ENCODE measurements around the gene P2RX7. TPM values are rescaled to one million over a fixed set of nuclear protein-coding genes. Genes with fewer than 3 reads are reported as not detected.

P2RX7 gene
- total RNA-seq, 5 donors from 2014 or later (not counting 1 experiment from before 2014, with no cell fraction given): 4.6 to 11.0 (median 6.9) TPM

- H3K36me3 Mint-ChIP-seq: peaks cover 22% of the 10 kb centered on the region
- H3K4me1 Mint-ChIP-seq: peaks cover 35 to 36% (median 36%) of the 10 kb centered on the region in 3 donors
- ChIA-PET CTCF (interaction anchor here in 1 of 2 donors (0.6 kb wide), 1 partner anchor 1379 kb away, joined by 4 read pairs; no protein-coding TSS in a partner anchor), POLR2A (interaction anchor here (0.6 kb wide), 3 partner anchors 12 to 928 kb away, joined by 4 to 6 read pairs (median 5); no protein-coding TSS in a partner anchor)
- ATAC-seq (replicated peaks in 1 of 4) (no peak), DNase-seq (no peak)
- Histone ChIP-seq H3K9me3 (no peaks in the 10 kb centered on the region), H3K36me3 (ENCODE audit: control insufficient read depth in 2 of 2, extremely low read depth in 1 of 2, insufficient read depth in 1 of 2, low read length in 1 of 2) (peaks cover 9 to 32% of the 10 kb centered on the region in 2 donors), H3K27ac (ENCODE audit: low read length) (no peak overlapping the region), H3K27me3 (replicated peaks in 1 of 2; ENCODE audit: control insufficient read depth in 2 of 2, extremely low read depth in 1 of 2, insufficient read depth in 2 of 2, low read length in 1 of 2) (no peaks in the 10 kb centered on the region), H3K4me3 (ENCODE audit: control insufficient read depth in 1 of 2, extremely low read depth in 1 of 2, low read length in 1 of 2) (no peak overlapping the region), H3K4me1 (ENCODE audit: control insufficient read depth in 1 of 2, extremely low read depth in 1 of 2, insufficient read depth in 2 of 2, low read length in 2 of 2) (peaks cover 0 to 21% of the 10 kb centered on the region in 2 experiments)
- no peak overlapping the region for H3K4me3 Mint-ChIP-seq
- H3K27ac Mint-ChIP-seq: peak overlapping the region; percentile 16 to 74
- no peaks in the 10 kb centered on the region for H3K27me3 Mint-ChIP-seq
- H3K9me3 Mint-ChIP-seq: no peaks in the 10 kb centered on the region
- WGBS (ENCODE audit: insufficient coverage): 100% methylated on average over 2 of the region's 4 CpGs
Measured at GRCh38 chr12:121216102-121216501, 83.4 kb downstream of the P2RX7 start.

GRCh38 chr12:121217063-121217462 is 84.4 kb downstream of the P2RX7 start:
- peaks cover 22% of the 10 kb centered on the region for H3K36me3 Mint-ChIP-seq
- DNase-seq (no peak), ATAC-seq (replicated peaks in 1 of 4) (no peak)
- 96% methylated on average over 8 of the region's 8 CpGs for WGBS (ENCODE audit: insufficient coverage)
- ChIA-PET POLR2A (interaction anchor here (0.6 to 0.7 kb wide), 2 partner anchors 106 to 527 kb away, joined by 3 to 4 read pairs; no protein-coding TSS in a partner anchor), CTCF (no interaction called here)
- H3K27me3 ChIP-seq (replicated peaks in 1 of 2; ENCODE audit: control insufficient read depth in 2 of 2, extremely low read depth in 1 of 2, insufficient read depth in 2 of 2, low read length in 1 of 2): no peaks in the 10 kb centered on the region
- H3K27ac ChIP-seq (ENCODE audit: low read length): no peak overlapping the region
- H3K4me3 Mint-ChIP-seq: no peak overlapping the region
- H3K9me3 Mint-ChIP-seq: no peaks in the 10 kb centered on the region
- peak overlapping the region in 1 of 2 donors; percentile 48 for H3K27ac Mint-ChIP-seq
- H3K4me3 ChIP-seq (ENCODE audit: control insufficient read depth in 1 of 2, extremely low read depth in 1 of 2, low read length in 1 of 2): no peak overlapping the region
- no peaks in the 10 kb centered on the region for H3K27me3 Mint-ChIP-seq
- H3K4me1 Mint-ChIP-seq: peaks cover 32 to 35% (median 33%) of the 10 kb centered on the region in 3 donors
- peaks cover 0 to 17% of the 10 kb centered on the region in 2 experiments for H3K4me1 ChIP-seq (ENCODE audit: control insufficient read depth in 1 of 2, extremely low read depth in 1 of 2, insufficient read depth in 2 of 2, low read length in 2 of 2)
- peaks cover 9 to 32% of the 10 kb centered on the region in 2 donors for H3K36me3 ChIP-seq (ENCODE audit: control insufficient read depth in 2 of 2, extremely low read depth in 1 of 2, insufficient read depth in 1 of 2, low read length in 1 of 2)
- no peaks in the 10 kb centered on the region for H3K9me3 ChIP-seq

- H3K36me3 ChIP-seq (ENCODE audit: control insufficient read depth in 2 of 2, extremely low read depth in 1 of 2, insufficient read depth in 1 of 2, low read length in 1 of 2): peaks cover 9 to 31% of the 10 kb centered on the region in 2 donors
- H3K4me3 Mint-ChIP-seq: no peak overlapping the region
- H3K27me3 Mint-ChIP-seq: no peaks in the 10 kb centered on the region
- peaks cover 34 to 36% (median 35%) of the 10 kb centered on the region in 3 donors for H3K4me1 Mint-ChIP-seq
- peaks cover 24% of the 10 kb centered on the region for H3K36me3 Mint-ChIP-seq
- DNase-seq: no peak
- H3K9me3 Mint-ChIP-seq: no peaks in the 10 kb centered on the region
- no peak overlapping the region for H3K27ac ChIP-seq (ENCODE audit: low read length)
- no peak overlapping the region for H3K4me3 ChIP-seq (ENCODE audit: control insufficient read depth in 1 of 2, extremely low read depth in 1 of 2, low read length in 1 of 2)
- WGBS (ENCODE audit: insufficient coverage): 100% methylated on average over 2 of the region's 5 CpGs
- no peaks in the 10 kb centered on the region for H3K27me3 ChIP-seq (replicated peaks in 1 of 2; ENCODE audit: control insufficient read depth in 2 of 2, extremely low read depth in 1 of 2, insufficient read depth in 2 of 2, low read length in 1 of 2)
- CTCF ChIA-PET: interaction anchor here in 1 of 2 donors (0.7 kb wide), 1 partner anchor 638 kb away, joined by 3 read pairs; no protein-coding TSS in a partner anchor
- H3K9me3 ChIP-seq: no peaks in the 10 kb centered on the region
- peak overlapping the region; percentile 16 to 39 for H3K27ac Mint-ChIP-seq
- POLR2A ChIA-PET: interaction anchor here in 1 of 2 donors (0.6 kb wide), 1 partner anchor 106 kb away, joined by 4 read pairs; no protein-coding TSS in a partner anchor
- ATAC-seq (replicated peaks in 1 of 4): no peak
- H3K4me1 ChIP-seq (ENCODE audit: control insufficient read depth in 1 of 2, extremely low read depth in 1 of 2, insufficient read depth in 2 of 2, low read length in 2 of 2): peaks cover under 1 to 19% of the 10 kb centered on the region in 2 experiments
Measured at GRCh38 chr12:121217761-121218160, 85.1 kb downstream of the P2RX7 start.

GRCh38 chr12:121218588-121219352 is 86.1 kb downstream of the P2RX7 start:
- CTCF ChIA-PET: no interaction called here
- WGBS (ENCODE audit: insufficient coverage): 96% methylated on average over 7 of the region's 18 CpGs
- Histone ChIP-seq H3K27me3 (replicated peaks in 1 of 2; ENCODE audit: control insufficient read depth in 2 of 2, extremely low read depth in 1 of 2, insufficient read depth in 2 of 2, low read length in 1 of 2) (no peaks in the 10 kb centered on the region), H3K36me3 (ENCODE audit: control insufficient read depth in 2 of 2, extremely low read depth in 1 of 2, insufficient read depth in 1 of 2, low read length in 1 of 2) (peaks cover 9 to 28% of the 10 kb centered on the region in 2 donors), H3K4me3 (ENCODE audit: control insufficient read depth in 1 of 2, extremely low read depth in 1 of 2, low read length in 1 of 2) (no peak overlapping the region), H3K9me3 (no peaks in the 10 kb centered on the region), H3K4me1 (ENCODE audit: control insufficient read depth in 1 of 2, extremely low read depth in 1 of 2, insufficient read depth in 2 of 2, low read length in 2 of 2) (peaks cover 8 to 26% of the 10 kb centered on the region in 2 experiments), H3K27ac (ENCODE audit: low read length) (no peak overlapping the region)
- POLR2A ChIA-PET: interaction anchor here in 1 of 2 donors (0.6 kb wide), 1 partner anchor 70 kb away, joined by 7 read pairs; no protein-coding TSS in a partner anchor
- ATAC-seq (replicated peaks in 1 of 4) (no peak), DNase-seq (no peak)
- Mint-ChIP-seq H3K4me1 (peaks cover 37 to 42% (median 37%) of the 10 kb centered on the region in 3 donors), H3K4me3 (no peak overlapping the region), H3K27me3 (no peaks in the 10 kb centered on the region), H3K27ac (peak overlapping the region; percentile 18 to 65), H3K9me3 (no peaks in the 10 kb centered on the region), H3K36me3 (peaks cover 26% of the 10 kb centered on the region)

GRCh38 chr12:121219353-121219986 is 86.8 kb downstream of the P2RX7 start:
- no peaks in the 10 kb centered on the region for H3K9me3 ChIP-seq
- H3K4me3 ChIP-seq (ENCODE audit: control insufficient read depth in 1 of 2, extremely low read depth in 1 of 2, low read length in 1 of 2): no peak overlapping the region
- ATAC-seq (replicated peaks in 1 of 4) (no peak), DNase-seq (no peak)
- H3K36me3 Mint-ChIP-seq: peaks cover 26% of the 10 kb centered on the region
- H3K27ac ChIP-seq (ENCODE audit: low read length): no peak overlapping the region
- no peaks in the 10 kb centered on the region for H3K27me3 ChIP-seq (replicated peaks in 1 of 2; ENCODE audit: control insufficient read depth in 2 of 2, extremely low read depth in 1 of 2, insufficient read depth in 2 of 2, low read length in 1 of 2)
- H3K4me1 Mint-ChIP-seq: peaks cover 36 to 45% (median 38%) of the 10 kb centered on the region in 3 donors
- peaks cover 12 to 29% of the 10 kb centered on the region in 2 experiments for H3K4me1 ChIP-seq (ENCODE audit: control insufficient read depth in 1 of 2, extremely low read depth in 1 of 2, insufficient read depth in 2 of 2, low read length in 2 of 2)
- POLR2A ChIA-PET: no interaction called here
- no peaks in the 10 kb centered on the region for H3K27me3 Mint-ChIP-seq
- no peak overlapping the region for H3K4me3 Mint-ChIP-seq
- 93% methylated on average over 2 of the region's 3 CpGs for WGBS (ENCODE audit: insufficient coverage)
- no peaks in the 10 kb centered on the region for H3K9me3 Mint-ChIP-seq
- peaks cover 9 to 30% of the 10 kb centered on the region in 2 donors for H3K36me3 ChIP-seq (ENCODE audit: control insufficient read depth in 2 of 2, extremely low read depth in 1 of 2, insufficient read depth in 1 of 2, low read length in 1 of 2)
- H3K27ac Mint-ChIP-seq: peak overlapping the region; percentile 13 to 74
- CTCF ChIA-PET: no interaction called here

- H3K27me3 Mint-ChIP-seq: no peaks in the 10 kb centered on the region
- ChIA-PET POLR2A (interaction anchor here in 1 of 2 donors (0.7 kb wide), 1 partner anchor 33 kb away, joined by 4 read pairs; no protein-coding TSS in a partner anchor), CTCF (interaction anchor here in 1 of 2 donors (0.6 kb wide), 2 partner anchors 22 to 31 kb away, joined by 3 to 4 read pairs; no protein-coding TSS in a partner anchor)
- no peaks in the 10 kb centered on the region for H3K27me3 ChIP-seq (replicated peaks in 1 of 2; ENCODE audit: control insufficient read depth in 2 of 2, extremely low read depth in 1 of 2, insufficient read depth in 2 of 2, low read length in 1 of 2)
- ATAC-seq (replicated peaks in 1 of 4) (peak; percentile 9 to 34 (median 18)), DNase-seq (peak in 7 of 35 experiments; percentile 11 to 34 (median 15))
- peaks cover 27% of the 10 kb centered on the region for H3K36me3 Mint-ChIP-seq
- H3K27ac Mint-ChIP-seq: peak overlapping the region; percentile 94 to 98
- whole genome bisulfite sequencing (ENCODE audit: insufficient coverage): 80% methylated on average over 4 of the region's 10 CpGs
- H3K27ac ChIP-seq (ENCODE audit: low read length): peak overlapping the region; percentile 79
- peaks cover 8 to 19% of the 10 kb centered on the region in 2 donors for H3K36me3 ChIP-seq (ENCODE audit: control insufficient read depth in 2 of 2, extremely low read depth in 1 of 2, insufficient read depth in 1 of 2, low read length in 1 of 2)
- no peak overlapping the region for H3K4me3 ChIP-seq (ENCODE audit: control insufficient read depth in 1 of 2, extremely low read depth in 1 of 2, low read length in 1 of 2)
- H3K4me1 Mint-ChIP-seq: peaks cover 48 to 63% (median 56%) of the 10 kb centered on the region in 3 donors
- H3K9me3 ChIP-seq: no peaks in the 10 kb centered on the region
- peaks cover 24 to 54% of the 10 kb centered on the region in 2 experiments for H3K4me1 ChIP-seq (ENCODE audit: control insufficient read depth in 1 of 2, extremely low read depth in 1 of 2, insufficient read depth in 2 of 2, low read length in 2 of 2)
- no peaks in the 10 kb centered on the region for H3K9me3 Mint-ChIP-seq
- H3K4me3 Mint-ChIP-seq: peak overlapping the region in 1 of 3 donors; percentile 79
Measured at GRCh38 chr12:121222847-121223246, 90.2 kb downstream of the P2RX7 start.
